HG03558 (cell line): ENCODE data around the gene NUP54.

Source experiments
- ATAC-seq: cut with Tn5 transposase; IDR thresholded peaks from one replicate; pipeline ENCODE4 v1.9.1; 2021; ENCODE audit warnings: moderate number of reproducible peaks; ENCODE audit not compliant: unreplicated experiment; ENCODE audit errors: extremely low read depth

NUP54 gene

DNA sequence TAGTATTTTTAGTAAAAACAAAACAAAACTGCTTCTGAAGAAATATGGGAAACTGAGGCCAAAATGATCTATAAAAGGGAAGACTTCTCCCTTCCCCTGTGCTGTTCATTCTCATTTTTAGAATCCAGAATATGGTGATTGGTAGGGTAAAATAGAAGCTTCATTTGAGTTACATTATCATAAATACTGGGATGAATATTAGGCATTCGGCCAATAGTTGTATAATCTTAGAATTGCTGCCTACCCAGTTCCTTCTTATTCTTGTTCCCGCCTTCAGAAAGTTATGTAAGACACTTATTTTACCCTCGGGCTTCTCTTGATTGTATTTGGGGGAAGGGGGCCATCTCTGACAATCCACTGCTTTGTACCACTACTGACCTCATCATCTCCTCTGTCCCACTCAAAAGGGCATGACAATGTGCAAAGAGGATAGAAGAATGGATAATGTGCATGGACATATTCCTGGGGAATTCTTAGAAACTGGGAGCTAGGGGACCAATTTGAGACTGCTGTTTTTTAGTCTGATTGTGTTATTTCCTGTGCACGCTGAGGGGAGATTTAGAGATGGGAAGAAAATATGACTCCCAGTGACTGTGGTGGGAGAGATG is 73.1 kb downstream of the NUP54 start:
- ATAC-seq = no peak

DNA sequence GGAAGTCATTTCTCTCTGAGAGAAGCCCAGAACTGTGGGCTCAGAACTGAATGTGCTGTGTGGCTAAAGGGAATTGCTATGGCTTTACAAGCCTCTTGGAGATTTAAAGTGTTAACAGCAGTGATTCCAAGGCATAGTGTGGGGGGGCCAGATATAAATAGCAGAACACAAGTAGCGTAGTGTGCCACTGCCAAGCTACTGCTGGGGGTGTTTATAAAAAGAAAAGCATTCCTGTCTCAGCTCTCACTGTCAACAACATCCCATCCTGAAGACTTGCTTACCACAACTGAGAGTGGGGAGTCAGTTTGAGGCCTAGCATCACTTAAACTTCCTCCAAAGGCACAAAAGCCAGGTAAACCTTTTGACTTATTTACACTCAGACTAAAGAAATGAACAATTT is 73.7 kb downstream of the NUP54 start, which contains the start of gene ART3:
Gene ART3 (plus strand): TSS at position 242 of the 400 bp plus-strand sequence. CDS start 1,181 bp downstream, outside the sequence.
- no peak for ATAC-seq

- no peak for ATAC-seq
Observed at GRCh38 chr4:76072760-76073159, 75.4 kb downstream of the NUP54 start.

GRCh38 chr4:76067652-76068286 is 80.4 kb downstream of the NUP54 start:
- ATAC-seq = no peak

DNA sequence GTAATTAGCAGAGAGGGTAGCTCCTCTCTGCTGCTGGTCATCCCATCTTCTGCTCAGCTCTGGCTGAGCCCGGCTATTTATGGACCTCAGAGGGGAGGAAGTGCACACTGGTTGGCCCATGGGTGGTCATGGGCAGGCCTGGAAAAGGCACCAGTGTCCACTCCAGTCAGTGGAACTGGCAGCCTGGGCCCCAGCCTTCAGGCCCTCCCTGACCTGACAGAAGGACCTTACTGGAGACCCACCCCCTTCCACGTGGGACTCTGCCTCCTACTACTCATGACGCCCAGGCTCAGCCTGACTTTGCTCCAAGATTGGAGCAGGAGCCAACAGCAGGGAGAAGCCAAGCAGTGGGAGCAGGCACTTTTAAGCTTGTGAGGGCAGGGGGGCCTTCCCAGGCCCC is 81.7 kb downstream of the NUP54 start:
- no peak for ATAC-seq
